Endothelial cell (in vitro differentiated cells): ENCODE data around the gene ADGRF3. TPM values are rescaled to one million over a fixed set of nuclear protein-coding genes. Genes with fewer than 3 reads are reported as not detected.

Experiments used
- DNase-seq: peaks from one replicate; pipeline ENCODE4 v3.0.0; 2021; ENCODE audit warnings: low spot score
- H3K27ac Mint-ChIP-seq: one replicate; pipeline ENCODE4 v1.8.0; 2021; ENCODE audit warnings: mixed read lengths, inconsistent platforms; ENCODE audit not compliant: unreplicated experiment
- H3K27me3 Mint-ChIP-seq: one replicate; pipeline ENCODE4 v1.8.0; 2021; ENCODE audit warnings: mild to moderate bottlenecking, moderate library complexity, mixed read lengths, inconsistent platforms; ENCODE audit not compliant: unreplicated experiment
- H3K36me3 Mint-ChIP-seq: one replicate; pipeline ENCODE4 v1.8.0; 2021; ENCODE audit warnings: mild to moderate bottlenecking, low read depth, mixed read lengths, inconsistent platforms; ENCODE audit not compliant: unreplicated experiment
- H3K4me1 Mint-ChIP-seq: one replicate; pipeline ENCODE4 v1.8.0; 2021; ENCODE audit warnings: mild to moderate bottlenecking, mixed read lengths, inconsistent platforms; ENCODE audit not compliant: unreplicated experiment
- H3K4me3 Mint-ChIP-seq: one replicate; pipeline ENCODE4 v1.8.0; 2021; ENCODE audit warnings: mild to moderate bottlenecking, mixed read lengths, inconsistent platforms; ENCODE audit not compliant: unreplicated experiment
- H3K9me3 Mint-ChIP-seq: one replicate; pipeline ENCODE4 v1.8.0; 2021; ENCODE audit warnings: mixed read lengths, inconsistent platforms; ENCODE audit not compliant: unreplicated experiment
- CTCF ChIP-seq: fragments of 200-600 bp; sonication (generic); IDR thresholded peaks from one replicate; pipeline ENCODE4 v1.5.0; 2021; ENCODE audit warnings: antibody characterized with exemption; ENCODE audit not compliant: unreplicated experiment
- long read RNA-seq: library from polyadenylated mRNA; unstranded; transcript quantifications from one replicate; pipeline ENCODE4 v2.0.0, GENCODE V29; 2020; ENCODE audit not compliant: unreplicated experiment
- total RNA-seq: library from RNA; stranded (reverse); fragmentation: NEBNext Ultra II Directional; extraction: Animal tissue kit (Norgen Biotek cat#: 25700); gene quantifications from one replicate; pipeline ENCODE4 v1.2.1, GENCODE V29; 2021; ENCODE audit not compliant: unreplicated experiment

The ADGRF3 gene
- total RNA-seq: 4.9 TPM
- long read RNA-seq, partial matches to known transcripts: 0 of 3 reads
- long read RNA-seq, other reads (novel, unspliced or antisense): 3 of 3 reads

GRCh38 chr2:26346454-26347053 is at the start of gene ADGRF3:
Gene ADGRF3, minus strand, starts transcription at chr2:26346789. Its CDS starts 555 bp downstream, at chr2:26346234.
- Mint-ChIP-seq H3K27ac (peak within 1 kb of the TSS; percentile 99), H3K36me3 (no peaks in the 10 kb centered on the region), H3K27me3 (peaks cover 1% of the 10 kb centered on the region), H3K4me3 (peak within 1 kb of the TSS; percentile 99), H3K9me3 (no peaks in the 10 kb centered on the region), H3K4me1 (peaks cover 30% of the 10 kb centered on the region)
- DNase-seq: peak; percentile 27
- no peak for TF ChIP-seq CTCF

GRCh38 chr2:26395394-26395793 is 48.8 kb upstream of the ADGRF3 start:
- Mint-ChIP-seq H3K4me1 (no peaks in the 10 kb centered on the region), H3K9me3 (no peaks in the 10 kb centered on the region), H3K36me3 (peaks cover 5% of the 10 kb centered on the region), H3K4me3 (no peak overlapping the region), H3K27me3 (peaks cover 1% of the 10 kb centered on the region), H3K27ac (no peak overlapping the region)
- DNase-seq: no peak
- TF ChIP-seq CTCF: no peak

- no peaks in the 10 kb centered on the region for H3K27me3 Mint-ChIP-seq
- no peak overlapping the region for H3K4me3 Mint-ChIP-seq
- DNase-seq: no peak
- no peak for TF ChIP-seq CTCF
- no peak overlapping the region for H3K27ac Mint-ChIP-seq
- H3K4me1 Mint-ChIP-seq: no peaks in the 10 kb centered on the region
- H3K9me3 Mint-ChIP-seq: no peaks in the 10 kb centered on the region
- peaks cover 8% of the 10 kb centered on the region for H3K36me3 Mint-ChIP-seq
Measured at GRCh38 chr2:26394694-26395093, 48.1 kb upstream of the ADGRF3 start.

- H3K9me3 Mint-ChIP-seq: no peaks in the 10 kb centered on the region
- DNase-seq: no peak
- no peak for TF ChIP-seq CTCF
- H3K4me1 Mint-ChIP-seq: no peaks in the 10 kb centered on the region
- H3K27me3 Mint-ChIP-seq: no peaks in the 10 kb centered on the region
- no peak overlapping the region for H3K4me3 Mint-ChIP-seq
- H3K36me3 Mint-ChIP-seq: peaks cover 4% of the 10 kb centered on the region
- no peak overlapping the region for H3K27ac Mint-ChIP-seq
Measured at GRCh38 chr2:26387189-26387588, 40.6 kb upstream of the ADGRF3 start.

- Mint-ChIP-seq H3K9me3 (no peaks in the 10 kb centered on the region), H3K36me3 (no peaks in the 10 kb centered on the region), H3K4me3 (no peak overlapping the region), H3K4me1 (no peaks in the 10 kb centered on the region), H3K27me3 (peaks cover 1% of the 10 kb centered on the region), H3K27ac (no peak overlapping the region)
- no peak for TF ChIP-seq CTCF
- DNase-seq: no peak
Measured at GRCh38 chr2:26384597-26384996, 38.0 kb upstream of the ADGRF3 start.
